Measurements from ENCODE around the gene LRRK1. TPM values are rescaled to one million over a fixed set of nuclear protein-coding genes. Genes with fewer than 3 reads are reported as not detected.

LRRK1 gene
- total RNA-seq, 4 donors from 2014 or later, result 2.6 to 36.6 (median 13.1) TPM

DNA sequence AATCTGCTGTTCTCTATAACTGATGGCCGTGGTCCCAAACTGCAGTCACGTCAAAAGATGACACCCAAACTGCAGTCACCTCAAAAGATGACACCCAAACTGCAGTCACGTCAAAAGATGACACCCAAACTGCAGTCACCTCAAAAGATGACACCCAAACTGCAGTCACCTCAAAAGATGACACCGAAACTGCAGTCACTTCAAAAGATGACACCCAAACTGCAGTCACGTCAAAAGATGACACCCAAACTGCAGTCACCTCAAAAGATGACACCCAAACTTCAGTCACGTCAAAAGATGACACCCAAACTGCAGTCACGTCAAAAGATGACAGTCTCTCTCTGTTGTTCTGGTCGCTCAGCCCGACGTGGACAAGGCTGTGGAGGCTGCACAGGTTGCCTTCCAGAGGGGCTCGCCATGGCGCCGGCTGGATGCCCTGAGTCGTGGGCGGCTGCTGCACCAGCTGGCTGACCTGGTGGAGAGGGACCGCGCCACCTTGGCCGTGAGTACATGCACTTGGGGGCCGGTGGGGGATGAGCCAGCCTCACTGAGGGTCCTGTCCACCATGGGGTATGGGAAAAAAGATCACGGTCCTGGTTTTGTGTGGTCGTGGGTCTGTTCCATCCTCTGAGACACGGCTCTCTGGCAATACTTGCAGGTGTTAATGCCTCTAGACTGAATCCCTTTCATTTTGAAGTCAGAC is 31.8 kb upstream of the LRRK1 start:
- Histone ChIP-seq H3K27ac (no peak overlapping the region), H3K4me3 (no peak overlapping the region), H3K27me3 (no peaks in the 10 kb centered on the region), H3K4me1 (no peaks in the 10 kb centered on the region), H3K9me3 (no peaks in the 10 kb centered on the region), H3K36me3 (no peaks in the 10 kb centered on the region)
- DNase-seq, result peak in 1 of 2 donors; percentile 16
- TF ChIP-seq, protein P1, sequence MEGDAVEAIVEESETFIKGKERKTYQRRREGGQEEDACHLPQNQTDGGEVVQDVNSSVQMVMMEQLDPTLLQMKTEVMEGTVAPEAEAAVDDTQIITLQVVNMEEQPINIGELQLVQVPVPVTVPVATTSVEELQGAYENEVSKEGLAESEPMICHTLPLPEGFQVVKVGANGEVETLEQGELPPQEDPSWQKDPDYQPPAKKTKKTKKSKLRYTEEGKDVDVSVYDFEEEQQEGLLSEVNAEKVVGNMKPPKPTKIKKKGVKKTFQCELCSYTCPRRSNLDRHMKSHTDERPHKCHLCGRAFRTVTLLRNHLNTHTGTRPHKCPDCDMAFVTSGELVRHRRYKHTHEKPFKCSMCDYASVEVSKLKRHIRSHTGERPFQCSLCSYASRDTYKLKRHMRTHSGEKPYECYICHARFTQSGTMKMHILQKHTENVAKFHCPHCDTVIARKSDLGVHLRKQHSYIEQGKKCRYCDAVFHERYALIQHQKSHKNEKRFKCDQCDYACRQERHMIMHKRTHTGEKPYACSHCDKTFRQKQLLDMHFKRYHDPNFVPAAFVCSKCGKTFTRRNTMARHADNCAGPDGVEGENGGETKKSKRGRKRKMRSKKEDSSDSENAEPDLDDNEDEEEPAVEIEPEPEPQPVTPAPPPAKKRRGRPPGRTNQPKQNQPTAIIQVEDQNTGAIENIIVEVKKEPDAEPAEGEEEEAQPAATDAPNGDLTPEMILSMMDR (IDR thresholded peaks at IDR 0.05), result no peak
- no peak for TF ChIP-seq POLR2A (IDR thresholded peaks at IDR 0.05)
- intact Hi-C loops (cut with DNase I; ENCODE audit: low total_unique reads), result no loop called here

DNA sequence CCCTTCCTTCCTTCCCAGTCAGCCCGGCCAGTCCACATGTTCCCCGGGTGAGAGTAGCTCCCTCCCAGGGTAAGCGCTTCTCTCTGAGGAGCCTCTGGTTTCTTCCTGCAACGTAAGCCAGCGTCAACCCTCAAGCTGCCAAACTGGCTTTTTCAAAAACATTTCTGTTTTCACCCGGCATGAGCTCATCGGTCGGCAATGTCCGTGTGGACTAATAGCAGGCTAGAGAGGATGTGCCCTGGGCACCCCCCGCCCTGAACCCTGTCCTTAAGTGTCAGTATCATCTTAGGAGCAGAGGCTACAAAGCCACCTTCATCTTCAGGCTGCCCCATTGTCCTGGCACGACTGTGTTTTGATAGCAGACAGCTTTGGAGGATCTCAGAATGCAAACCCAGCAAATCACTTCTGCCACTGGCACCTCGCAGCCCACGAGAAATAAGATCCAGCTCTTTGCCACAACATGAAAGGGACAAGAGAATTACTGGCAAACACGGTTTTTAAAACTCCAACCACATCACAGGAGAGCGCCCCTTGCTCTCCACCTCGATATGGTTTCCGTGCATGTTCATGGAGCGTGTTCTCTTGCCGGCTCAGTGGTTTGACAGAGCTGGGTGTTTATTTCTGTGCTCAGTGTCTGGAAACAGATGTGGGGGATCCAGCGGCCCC is 29.6 kb upstream of the LRRK1 start:
- intact Hi-C loops (cut with DNase I; ENCODE audit: low total_unique reads), result no loop called here
- Histone ChIP-seq H3K27me3 (no peaks in the 10 kb centered on the region), H3K36me3 (no peaks in the 10 kb centered on the region), H3K4me3 (no peak overlapping the region), H3K27ac (peak overlapping the region; percentile 49 to 51), H3K9me3 (no peaks in the 10 kb centered on the region), H3K4me1 (no peaks in the 10 kb centered on the region)
- peak; percentile 70 to 79 for DNase-seq
- TF ChIP-seq POLR2A (IDR thresholded peaks at IDR 0.05), result peak in 1 of 2 donors; percentile 36
- TF ChIP-seq, protein P1 (IDR thresholded peaks at IDR 0.05), result no peak

DNA sequence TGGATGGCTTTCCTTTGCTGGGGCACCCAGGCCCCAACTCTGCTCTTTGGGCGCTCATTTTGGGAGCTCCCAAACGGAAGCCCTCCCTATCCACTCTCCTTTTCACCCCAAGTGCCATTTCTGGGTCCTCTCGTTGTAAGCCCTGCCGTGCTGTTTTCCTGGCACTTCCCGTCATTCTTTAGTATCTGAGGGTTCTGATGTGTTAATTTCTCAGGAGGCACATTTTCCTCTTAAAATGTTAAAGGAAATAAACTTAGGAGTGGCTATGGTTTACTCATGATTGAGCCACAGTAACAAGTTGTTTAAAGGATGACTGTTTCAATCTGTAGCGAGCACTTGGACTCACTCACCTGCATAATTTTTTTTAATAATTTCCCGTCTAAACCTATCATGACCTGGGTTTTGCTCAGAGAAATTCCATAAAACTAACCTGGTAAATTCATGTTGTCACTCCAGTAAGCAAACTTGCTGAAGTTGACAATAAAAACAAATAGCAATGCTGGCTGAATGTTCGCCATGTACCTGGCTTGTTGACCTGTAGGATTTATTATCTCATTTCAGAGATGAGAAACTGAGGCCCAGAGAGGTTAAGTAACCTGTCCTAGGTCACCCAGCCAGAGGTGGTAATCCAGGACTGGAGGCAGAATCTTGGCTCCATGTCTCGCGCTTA is 29.0 kb upstream of the LRRK1 start:
- H3K27me3 ChIP-seq, result no peaks in the 10 kb centered on the region
- H3K36me3 ChIP-seq, result no peaks in the 10 kb centered on the region
- TF ChIP-seq, protein P1 (IDR thresholded peaks at IDR 0.05), result no peak
- no peak for TF ChIP-seq POLR2A (IDR thresholded peaks at IDR 0.05)
- H3K4me3 ChIP-seq, result no peak overlapping the region
- DNase-seq, result peak in 1 of 2 donors; percentile 5
- H3K27ac ChIP-seq, result peak overlapping the region; percentile 45 to 49
- intact Hi-C loops (cut with DNase I; ENCODE audit: low total_unique reads), result no loop called here
- no peaks in the 10 kb centered on the region for H3K4me1 ChIP-seq
- no peaks in the 10 kb centered on the region for H3K9me3 ChIP-seq

DNA sequence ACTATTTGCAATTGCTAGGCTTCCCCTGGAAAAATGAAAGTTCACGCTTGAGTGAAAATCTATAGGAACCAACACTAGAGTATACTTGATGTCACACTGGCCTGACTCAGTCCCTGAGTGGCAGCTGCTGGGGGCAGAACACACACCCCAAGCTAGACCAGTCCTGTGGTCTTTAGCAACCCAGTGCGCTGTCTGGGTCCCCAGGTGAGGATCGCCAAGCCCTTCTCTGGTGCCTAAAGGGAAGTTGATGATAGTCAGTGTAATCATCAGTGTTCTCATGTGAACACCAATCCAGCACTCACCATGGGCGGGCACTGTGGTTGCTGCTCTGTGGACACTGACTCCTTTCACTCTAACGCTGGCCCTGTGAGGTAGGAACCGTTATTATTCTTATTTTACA is 28.3 kb upstream of the LRRK1 start:
- Histone ChIP-seq H3K27ac (no peak overlapping the region), H3K36me3 (no peaks in the 10 kb centered on the region), H3K27me3 (no peaks in the 10 kb centered on the region), H3K4me1 (no peaks in the 10 kb centered on the region), H3K9me3 (no peaks in the 10 kb centered on the region), H3K4me3 (no peak overlapping the region)
- TF ChIP-seq, protein P1 (IDR thresholded peaks at IDR 0.05), result no peak
- TF ChIP-seq POLR2A (IDR thresholded peaks at IDR 0.05), result no peak
- DNase-seq, result peak in 1 of 2 donors; percentile 9
- intact Hi-C loops (cut with DNase I; ENCODE audit: low total_unique reads), result no loop called here

All from uterus (tissue), 4 donors.